SK-N-SH treated with all-trans-retinoic acid at 6 μM for 48 hours (cell line): ENCODE measurements around the gene DOCK1.

Source experiments
- ARNTL ChIP-seq: fragments of 450-650 bp; formaldehyde crosslinking; IDR thresholded peaks from 2 replicates; pipeline ENCODE4 v1.5.0; 2020; ENCODE audit warnings: low read depth, mild to moderate bottlenecking, moderate library complexity, borderline replicate concordance
- CSDC2 ChIP-seq: fragments of 250-450 bp; sonication (Bioruptor Pico); IDR thresholded peaks from 2 replicates; pipeline ENCODE4 v1.5.0; 2020; ENCODE audit warnings: mild to moderate bottlenecking, moderate library complexity
- CSRNP3 ChIP-seq: fragments of 250-450 bp; sonication (Bioruptor Pico); IDR thresholded peaks from 2 replicates; pipeline ENCODE4 v1.5.1; 2021; ENCODE audit warnings: mild to moderate bottlenecking, moderate library complexity
- ISL1 ChIP-seq: fragments of 250-450 bp; sonication (Bioruptor Pico); IDR thresholded peaks from 2 replicates; pipeline ENCODE4 v2.1.2; 2022; ENCODE audit warnings: mild to moderate bottlenecking, moderate library complexity
- PATZ1 ChIP-seq: fragments of 250-450 bp; sonication (Bioruptor Pico); IDR thresholded peaks from 2 replicates; pipeline ENCODE4 v1.8.0; 2020; ENCODE audit warnings: mild to moderate bottlenecking, moderate library complexity, borderline replicate concordance
- SNAI2 ChIP-seq: fragments of 250-450 bp; sonication (Bioruptor Pico); IDR thresholded peaks from 2 replicates; pipeline ENCODE4 v1.5.0; 2020; ENCODE audit warnings: mild to moderate bottlenecking, moderate library complexity
- TSHZ2 ChIP-seq: fragments of 250-450 bp; sonication (Bioruptor Pico); IDR thresholded peaks from 2 replicates; pipeline ENCODE4 v1.5.0; 2020; ENCODE audit warnings: mild to moderate bottlenecking, moderate library complexity

- no peak for TF ChIP-seq TSHZ2
- TF ChIP-seq ARNTL (CRISPR knock-in tag) = no peak
- TF ChIP-seq PATZ1 (CRISPR knock-in tag) = no peak
- no peak for TF ChIP-seq CSDC2 (CRISPR knock-in tag)
- TF ChIP-seq ISL1 (CRISPR knock-in tag) = no peak
- TF ChIP-seq CSRNP3 = no peak
- TF ChIP-seq SNAI2 (CRISPR knock-in tag) = no peak
These were observed 420.3 kb downstream of the DOCK1 start for GRCh38 chr10:127325506-127325905.
